IPS-NIHi7 (cell line): ENCODE data around the gene YWHAH.

ENCODE experiments used
- DNase-seq: peaks from one replicate; pipeline ENCODE4 v3.0.0; 2012; ENCODE audit warnings: mixed read lengths; ENCODE audit errors: extremely low spot score

YWHAH gene

GRCh38 chr22:31950226-31950625 lies 5.9 kb downstream of the YWHAH start:
- no peak for DNase-seq

DNA sequence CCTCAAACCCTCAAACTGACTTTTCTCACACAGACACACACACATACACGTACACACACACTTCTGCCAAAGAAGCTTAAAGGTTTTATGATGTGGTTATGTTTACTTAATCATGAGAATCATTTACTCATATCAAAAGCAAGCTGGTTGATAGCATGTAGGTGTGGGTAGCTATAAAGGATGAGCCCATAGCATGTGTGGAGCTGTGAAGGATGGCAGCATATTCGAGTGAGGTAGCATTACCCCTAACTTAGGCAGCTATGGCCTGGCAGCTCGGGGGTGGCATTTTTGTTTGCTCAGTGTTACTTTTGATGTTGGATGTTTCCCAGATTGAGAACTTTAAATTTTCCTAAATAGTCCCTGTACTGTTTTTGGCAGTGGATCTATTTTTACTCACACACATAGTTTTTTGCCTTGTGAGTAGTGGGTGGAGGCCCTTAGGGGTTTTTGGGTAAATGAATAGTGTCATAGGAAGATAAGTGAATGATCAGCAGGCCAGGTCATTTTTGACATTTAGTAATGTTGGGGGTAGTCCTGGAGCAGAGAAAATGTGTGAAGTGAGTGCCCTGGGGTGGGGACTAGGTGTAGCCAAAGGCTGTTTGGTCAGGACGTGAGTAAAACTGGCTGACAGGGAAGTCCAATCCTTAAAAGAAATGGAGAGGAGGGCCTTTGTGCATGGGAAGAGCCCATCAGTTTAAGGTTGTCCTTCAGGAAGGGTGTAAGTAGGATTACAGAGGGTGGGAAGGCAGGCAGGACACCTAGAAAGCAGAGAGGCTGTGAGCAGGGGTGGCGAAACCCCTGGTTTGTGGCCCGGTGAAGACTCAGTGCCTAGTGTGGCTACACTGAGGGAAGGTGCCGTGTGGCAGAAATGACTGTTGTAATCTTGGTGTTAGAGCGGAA lies 7.1 kb downstream of the YWHAH start:
- DNase-seq = no peak

- DNase-seq = no peak
Measured at GRCh38 chr22:31952094-31952401, 7.7 kb downstream of the YWHAH start.

DNA sequence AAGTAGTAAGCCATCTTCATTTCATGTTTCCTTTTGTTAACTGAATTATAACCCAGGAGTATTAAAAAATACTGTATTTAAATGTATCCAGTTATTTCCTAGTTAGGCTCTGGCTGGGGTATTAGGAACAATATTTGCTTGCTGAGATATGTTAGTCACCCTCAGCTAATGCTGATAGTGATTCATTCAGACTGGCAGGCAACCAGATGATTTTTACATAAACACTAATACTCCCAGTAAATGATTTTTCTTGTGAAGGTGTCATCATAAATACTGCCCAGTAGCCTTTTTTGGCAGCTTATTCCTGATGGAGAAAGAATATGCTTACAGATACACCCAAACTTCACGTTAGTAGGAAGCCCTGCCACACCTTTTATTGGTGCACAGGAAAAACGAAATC lies 8.1 kb downstream of the YWHAH start:
- DNase-seq = no peak

GRCh38 chr22:31953261-31953660 lies 8.9 kb downstream of the YWHAH start:
- no peak for DNase-seq

GRCh38 chr22:31954535-31955523 lies 10.5 kb downstream of the YWHAH start:
- no peak for DNase-seq

DNA sequence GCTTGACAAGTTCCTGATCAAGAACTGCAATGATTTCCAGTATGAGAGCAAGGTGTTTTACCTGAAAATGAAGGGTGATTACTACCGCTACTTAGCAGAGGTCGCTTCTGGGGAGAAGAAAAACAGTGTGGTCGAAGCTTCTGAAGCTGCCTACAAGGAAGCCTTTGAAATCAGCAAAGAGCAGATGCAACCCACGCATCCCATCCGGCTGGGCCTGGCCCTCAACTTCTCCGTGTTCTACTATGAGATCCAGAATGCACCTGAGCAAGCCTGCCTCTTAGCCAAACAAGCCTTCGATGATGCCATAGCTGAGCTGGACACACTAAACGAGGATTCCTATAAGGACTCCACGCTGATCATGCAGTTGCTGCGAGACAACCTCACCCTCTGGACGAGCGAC lies 12.0 kb downstream of the YWHAH start:
- no peak for DNase-seq

- DNase-seq = no peak
Measured at GRCh38 chr22:31957970-31958594, 13.7 kb downstream of the YWHAH start.

GRCh38 chr22:31958625-31959239 lies 14.4 kb downstream of the YWHAH start:
- no peak for DNase-seq

DNA sequence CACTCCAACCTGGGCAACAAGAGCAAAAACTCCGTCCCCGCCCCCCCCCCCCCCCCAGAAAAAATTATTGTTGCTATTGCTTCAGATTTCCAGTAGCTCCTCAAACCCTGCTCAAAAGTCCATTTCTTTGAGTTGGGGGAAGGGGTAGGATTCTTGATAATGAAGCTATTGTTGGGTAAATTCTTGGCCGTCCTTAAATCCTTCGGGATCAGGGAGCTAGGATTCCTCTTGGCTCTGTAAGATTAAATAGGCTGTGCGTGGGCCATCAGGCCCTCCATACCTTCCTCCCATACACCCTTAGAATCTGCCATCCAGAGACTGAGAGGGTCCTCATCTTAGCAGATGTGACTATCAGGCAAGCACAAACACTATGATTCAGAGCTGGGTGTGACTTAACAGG lies 16.4 kb downstream of the YWHAH start:
- no peak for DNase-seq

GRCh38 chr22:31962387-31963125 lies 18.2 kb downstream of the YWHAH start:
- no peak for DNase-seq

DNA sequence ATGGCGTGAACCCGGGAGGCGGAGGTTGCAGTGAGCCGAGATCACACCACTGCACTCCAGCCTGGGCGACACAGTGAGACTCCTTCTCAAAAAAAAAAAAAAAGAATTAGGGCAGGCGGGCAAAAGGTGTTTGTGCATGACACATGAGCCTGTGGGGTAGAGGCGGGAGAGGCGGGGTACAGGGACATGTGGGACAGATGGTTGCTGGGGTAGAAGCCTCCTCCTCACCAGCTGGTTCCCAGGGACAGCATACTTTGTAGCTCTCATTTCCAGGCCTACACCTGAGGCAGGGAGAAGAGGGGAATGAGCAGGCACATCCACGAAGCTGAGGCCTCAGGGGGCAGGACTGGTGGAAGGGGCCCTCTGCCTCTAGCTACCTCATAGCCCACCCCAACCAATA lies 23.7 kb downstream of the YWHAH start:
- DNase-seq = no peak

GRCh38 chr22:31969789-31970489 lies 25.6 kb downstream of the YWHAH start:
- peak; percentile 91 for DNase-seq

- DNase-seq = peak; percentile 98
Measured at GRCh38 chr22:31970490-31971444, 26.4 kb downstream of the YWHAH start.

- no peak for DNase-seq
Measured at GRCh38 chr22:31972180-31972579, 27.8 kb downstream of the YWHAH start.

- DNase-seq = no peak
Measured at GRCh38 chr22:31973739-31974138, 29.4 kb downstream of the YWHAH start.

- DNase-seq = peak; percentile 90
Measured at GRCh38 chr22:31977141-31977841, 33.0 kb downstream of the YWHAH start.

DNA sequence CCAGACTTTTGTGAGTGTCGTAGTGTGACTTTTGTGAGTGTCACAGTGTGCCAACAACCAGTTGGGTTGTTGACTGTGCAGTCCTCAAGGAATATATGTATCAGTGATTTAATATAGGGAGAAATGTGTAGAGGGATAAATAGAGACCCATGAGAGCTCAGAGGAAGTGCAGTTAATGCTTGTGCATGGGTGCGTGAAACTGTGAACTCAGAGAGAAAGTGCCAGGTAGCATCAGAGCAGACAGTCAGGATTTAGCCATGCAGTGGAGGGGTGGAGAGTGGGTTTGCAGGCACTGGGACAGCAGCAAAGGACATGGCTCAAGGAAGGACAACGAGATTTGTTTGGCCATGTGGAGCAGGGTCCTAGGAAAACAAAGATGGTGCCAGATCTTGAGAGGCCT lies 33.6 kb downstream of the YWHAH start:
- no peak for DNase-seq

- DNase-seq = no peak
Measured at GRCh38 chr22:31980628-31981027, 36.3 kb downstream of the YWHAH start.
